ENCODE measurements around the gene TMPRSS11A.

The TMPRSS11A gene

GRCh38 chr4:67909905-67910584, 53.2 kb downstream of the TMPRSS11A start:
- Histone ChIP-seq H3F3A (ENCODE audit: control insufficient read depth, insufficient read depth) (no peaks in the 10 kb centered on the region), H3K79me2 (ENCODE audit: control insufficient read depth, low read length) (no peaks in the 10 kb centered on the region), H3K4me2 (ENCODE audit: low read length) (no peak overlapping the region), H3K9me2 (replicated peaks; ENCODE audit: control insufficient read depth, low read length) (no peaks in the 10 kb centered on the region), H4K20me1 (ENCODE audit: control insufficient read depth, insufficient read depth, low read depth, low read length) (no peaks in the 10 kb centered on the region), H3K4me3 (ENCODE audit: low read length) (no peak overlapping the region), H3K36me3 (ENCODE audit: control insufficient read depth, low read length) (no peaks in the 10 kb centered on the region), H3K27me3 (ENCODE audit: control insufficient read depth, low read length) (peaks cover 6% of the 10 kb centered on the region), H3K27ac (ENCODE audit: low read depth, low read length) (no peak overlapping the region), H3K4me1 (ENCODE audit: control insufficient read depth, low read length) (no peaks in the 10 kb centered on the region), H3K9me3 (ENCODE audit: control insufficient read depth, insufficient read depth, low read length) (no peaks in the 10 kb centered on the region)
- TF ChIP-seq EZH2phosphoT487 (IDR thresholded peaks at IDR 0.05; ENCODE audit: borderline replicate concordance, low read length) (no peak), CTCF (IDR thresholded peaks at IDR 0.05; ENCODE audit: low read depth, low read length, poor library complexity, severe bottlenecking) (peak; percentile 57)

GRCh38 chr4:67907650-67908049, 55.6 kb downstream of the TMPRSS11A start:
- H3K4me3 ChIP-seq (ENCODE audit: low read length), result no peak overlapping the region
- no peak overlapping the region for H3K4me2 ChIP-seq (ENCODE audit: low read length)
- H3K36me3 ChIP-seq (ENCODE audit: control insufficient read depth, low read length), result no peaks in the 10 kb centered on the region
- H3F3A ChIP-seq (ENCODE audit: control insufficient read depth, insufficient read depth), result no peaks in the 10 kb centered on the region
- no peaks in the 10 kb centered on the region for H3K9me3 ChIP-seq (ENCODE audit: control insufficient read depth, insufficient read depth, low read length)
- H3K4me1 ChIP-seq (ENCODE audit: control insufficient read depth, low read length), result no peaks in the 10 kb centered on the region
- no peaks in the 10 kb centered on the region for H3K9me2 ChIP-seq (replicated peaks; ENCODE audit: control insufficient read depth, low read length)
- TF ChIP-seq EZH2phosphoT487 (IDR thresholded peaks at IDR 0.05; ENCODE audit: borderline replicate concordance, low read length) (no peak), CTCF (IDR thresholded peaks at IDR 0.05; ENCODE audit: low read depth, low read length, poor library complexity, severe bottlenecking) (no peak)
- H3K27ac ChIP-seq (ENCODE audit: low read depth, low read length), result no peak overlapping the region
- no peaks in the 10 kb centered on the region for H3K79me2 ChIP-seq (ENCODE audit: control insufficient read depth, low read length)
- peaks cover 6% of the 10 kb centered on the region for H3K27me3 ChIP-seq (ENCODE audit: control insufficient read depth, low read length)
- H4K20me1 ChIP-seq (ENCODE audit: control insufficient read depth, insufficient read depth, low read depth, low read length), result no peaks in the 10 kb centered on the region

- Histone ChIP-seq H3K4me1 (ENCODE audit: control insufficient read depth, low read length) (no peaks in the 10 kb centered on the region), H3K9me2 (replicated peaks; ENCODE audit: control insufficient read depth, low read length) (no peaks in the 10 kb centered on the region), H3K36me3 (ENCODE audit: control insufficient read depth, low read length) (no peaks in the 10 kb centered on the region), H3K4me2 (ENCODE audit: low read length) (no peak overlapping the region), H3K4me3 (ENCODE audit: low read length) (no peak overlapping the region), H3K27ac (ENCODE audit: low read depth, low read length) (no peak overlapping the region), H3K27me3 (ENCODE audit: control insufficient read depth, low read length) (no peaks in the 10 kb centered on the region), H4K20me1 (ENCODE audit: control insufficient read depth, insufficient read depth, low read depth, low read length) (no peaks in the 10 kb centered on the region), H3K9me3 (ENCODE audit: control insufficient read depth, insufficient read depth, low read length) (peaks cover 2% of the 10 kb centered on the region; the same call in 1 of the 2 replicates), H3F3A (ENCODE audit: control insufficient read depth, insufficient read depth) (no peaks in the 10 kb centered on the region), H3K79me2 (ENCODE audit: control insufficient read depth, low read length) (no peaks in the 10 kb centered on the region)
- TF ChIP-seq EZH2phosphoT487 (IDR thresholded peaks at IDR 0.05; ENCODE audit: borderline replicate concordance, low read length), result no peak
- no peak for TF ChIP-seq CTCF (IDR thresholded peaks at IDR 0.05; ENCODE audit: low read depth, low read length, poor library complexity, severe bottlenecking)
These were observed 64.2 kb downstream of the TMPRSS11A start for GRCh38 chr4:67899096-67899495.
